Suprapubic skin (tissue), 4 donors: ENCODE results near the gene SFR1. TPM values are rescaled to one million over a fixed set of nuclear protein-coding genes. Genes with fewer than 3 reads are reported as not detected.
"Not testable (repeated sequence)": the region's sequence is repeated elsewhere in the genome, so short reads cannot be mapped to it uniquely, and the experiment has no call there.

Source experiments
- DNase-seq, 2 donors: peaks; one replicate each; pipeline ENCODE4 v3.0.0-alpha.2; 2019; ENCODE audit warnings: low spot score in 2 of 2
- H3K27ac ChIP-seq: fragments of 200-600 bp; sonication (generic); one replicate; pipeline ENCODE4 v1.5.1; 2019
- H3K27me3 ChIP-seq: fragments of 200-600 bp; sonication (generic); one replicate; pipeline ENCODE4 v1.5.1; 2019
- H3K36me3 ChIP-seq: fragments of 200-600 bp; sonication (generic); one replicate; pipeline ENCODE4 v1.5.1; 2019
- H3K4me1 ChIP-seq: fragments of 200-600 bp; sonication (generic); one replicate; pipeline ENCODE4 v1.5.1; 2019
- H3K4me3 ChIP-seq: fragments of 200-600 bp; sonication (generic); one replicate; pipeline ENCODE4 v1.5.1; 2019; ENCODE audit warnings: mild to moderate bottlenecking
- H3K9me3 ChIP-seq: fragments of 200-600 bp; sonication (generic); one replicate; pipeline ENCODE4 v1.5.1; 2019
- EP300 ChIP-seq: sonication (generic); formaldehyde crosslinking; IDR thresholded peaks from one replicate; pipeline ENCODE4 v1.6.1; 2017; ENCODE audit warnings: antibody characterized with exemption
- POLR2A ChIP-seq, 2 donors: fragments of 450-650 bp; IDR thresholded peaks; one replicate each; pipeline ENCODE4 v1.6.1; 2017; ENCODE audit warnings: antibody characterized with exemption in 2 of 2, mild to moderate bottlenecking in 2 of 2, moderate library complexity in 2 of 2
- POLR2AphosphoS5 ChIP-seq, 3 donors: sonication (generic); formaldehyde crosslinking; IDR thresholded peaks; one replicate each; pipeline ENCODE4 v1.6.1; 2017; ENCODE audit warnings: antibody characterized with exemption in 3 of 3
- WGBS: methylation state at CpG from one replicate; pipeline ENCODE4 v1.1.5; 2018; 5-methylcytosine and 5-hydroxymethylcytosine counted together
- total RNA-seq, 4 donors: library from RNA; depleted of rRNA; stranded (reverse); fragments of >200 nt; gene quantifications; one replicate each; pipeline ENCODE4 v1.1.0, GENCODE V29; 2016
- TF ChIP-seq, protein P1 (sequence below), 2 donors: fragments of 200-600 bp in 1 of 2; fragments of 450-650 bp in 1 of 2; sonication (generic) in 1 of 2; IDR thresholded peaks; one replicate each; pipeline ENCODE4 v1.5.1; 2016 to 2019; ENCODE audit warnings: antibody characterized with exemption in 2 of 2, mild to moderate bottlenecking in 1 of 2, moderate library complexity in 1 of 2

SFR1 gene
- total RNA-seq, 4 donors from 2014 or later = 4.6 to 10.8 (median 5.6) TPM

DNA sequence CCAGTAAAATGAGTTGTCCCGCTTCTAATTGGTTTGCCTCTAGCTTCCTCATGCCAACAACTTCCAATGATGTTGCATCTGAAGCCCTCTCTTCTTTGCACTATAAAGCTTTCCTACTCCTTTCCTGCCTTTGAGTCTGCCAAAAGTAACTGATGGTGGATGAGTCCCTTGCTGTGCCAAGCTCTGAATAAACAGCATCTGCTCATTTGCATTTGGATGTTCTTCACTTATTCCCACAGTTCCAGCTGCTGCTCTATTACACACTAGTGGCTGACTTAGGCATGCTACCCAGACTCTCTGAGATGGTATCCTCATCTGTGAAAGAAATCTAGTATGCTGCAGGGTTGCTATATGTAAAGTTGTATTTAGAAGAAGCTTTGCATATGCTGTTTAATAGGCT, 24.9 kb downstream of the SFR1 start:
- Histone ChIP-seq H3K27me3 (no peaks in the 10 kb centered on the region), H3K27ac (no peak overlapping the region), H3K9me3 (no peaks in the 10 kb centered on the region), H3K36me3 (no peaks in the 10 kb centered on the region), H3K4me3 (no peak overlapping the region), H3K4me1 (no peaks in the 10 kb centered on the region)
- no peak for DNase-seq
- WGBS = 86% methylated on average over 1 of the region's 1 CpG
- no peak for TF ChIP-seq POLR2A (IDR thresholded peaks at IDR 0.05)

DNA sequence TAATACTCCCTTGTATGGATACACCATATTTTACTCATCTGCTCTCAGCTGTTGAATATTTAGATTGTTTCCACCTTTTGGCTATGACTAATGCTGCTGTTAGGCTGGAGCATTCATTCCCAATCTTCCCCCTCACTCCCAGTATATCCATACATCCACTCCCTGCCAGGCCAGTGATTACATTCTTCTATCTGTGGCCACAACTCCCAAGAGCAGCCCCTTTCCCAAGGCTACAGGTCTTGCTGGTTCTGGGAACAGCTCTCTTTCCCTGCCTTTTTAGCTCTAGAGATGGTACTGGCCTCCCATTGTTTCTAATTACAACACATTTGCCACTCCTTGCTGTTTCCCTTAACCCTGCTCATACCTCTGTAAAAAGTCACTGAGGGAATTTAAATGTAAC, 28.2 kb downstream of the SFR1 start:
- Histone ChIP-seq H3K36me3 (no peaks in the 10 kb centered on the region), H3K27me3 (no peaks in the 10 kb centered on the region), H3K4me3 (no peak overlapping the region), H3K9me3 (no peaks in the 10 kb centered on the region), H3K4me1 (no peaks in the 10 kb centered on the region), H3K27ac (no peak overlapping the region)
- DNase-seq = no peak
- TF ChIP-seq EP300 (no peak), POLR2A (IDR thresholded peaks at IDR 0.05) (no peak), POLR2AphosphoS5 (IDR thresholded peaks at IDR 0.05) (no peak)
- TF ChIP-seq, protein P1, sequence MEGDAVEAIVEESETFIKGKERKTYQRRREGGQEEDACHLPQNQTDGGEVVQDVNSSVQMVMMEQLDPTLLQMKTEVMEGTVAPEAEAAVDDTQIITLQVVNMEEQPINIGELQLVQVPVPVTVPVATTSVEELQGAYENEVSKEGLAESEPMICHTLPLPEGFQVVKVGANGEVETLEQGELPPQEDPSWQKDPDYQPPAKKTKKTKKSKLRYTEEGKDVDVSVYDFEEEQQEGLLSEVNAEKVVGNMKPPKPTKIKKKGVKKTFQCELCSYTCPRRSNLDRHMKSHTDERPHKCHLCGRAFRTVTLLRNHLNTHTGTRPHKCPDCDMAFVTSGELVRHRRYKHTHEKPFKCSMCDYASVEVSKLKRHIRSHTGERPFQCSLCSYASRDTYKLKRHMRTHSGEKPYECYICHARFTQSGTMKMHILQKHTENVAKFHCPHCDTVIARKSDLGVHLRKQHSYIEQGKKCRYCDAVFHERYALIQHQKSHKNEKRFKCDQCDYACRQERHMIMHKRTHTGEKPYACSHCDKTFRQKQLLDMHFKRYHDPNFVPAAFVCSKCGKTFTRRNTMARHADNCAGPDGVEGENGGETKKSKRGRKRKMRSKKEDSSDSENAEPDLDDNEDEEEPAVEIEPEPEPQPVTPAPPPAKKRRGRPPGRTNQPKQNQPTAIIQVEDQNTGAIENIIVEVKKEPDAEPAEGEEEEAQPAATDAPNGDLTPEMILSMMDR (IDR thresholded peaks at IDR 0.05) = no peak

DNA sequence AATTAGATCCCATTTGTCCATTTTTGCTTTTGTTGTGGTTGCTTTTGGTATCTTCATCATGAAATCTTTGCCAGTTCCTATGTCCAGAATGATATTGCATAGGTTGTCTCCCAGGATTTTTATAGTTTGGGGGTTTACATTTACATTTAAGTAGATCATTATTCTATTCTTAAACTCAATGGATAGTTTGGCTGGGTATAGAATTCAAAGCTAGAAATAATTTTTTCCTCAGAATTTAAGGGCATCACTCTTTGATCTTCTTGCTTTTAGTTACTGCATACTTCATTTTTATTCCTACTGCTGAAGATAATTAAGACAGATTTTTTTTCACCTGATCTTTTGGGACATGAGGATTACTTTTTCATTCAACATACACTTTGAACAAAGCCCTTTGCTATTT, 29.8 kb downstream of the SFR1 start:
- no peaks in the 10 kb centered on the region for H3K4me1 ChIP-seq
- no peaks in the 10 kb centered on the region for H3K36me3 ChIP-seq
- no peak overlapping the region for H3K4me3 ChIP-seq
- TF ChIP-seq, protein P1 (IDR thresholded peaks at IDR 0.05) = no peak
- TF ChIP-seq POLR2AphosphoS5 (IDR thresholded peaks at IDR 0.05) (no peak), EP300 (no peak), POLR2A (IDR thresholded peaks at IDR 0.05) (no peak)
- no peaks in the 10 kb centered on the region for H3K9me3 ChIP-seq
- H3K27ac ChIP-seq = no peak overlapping the region
- DNase-seq = no peak
- no peaks in the 10 kb centered on the region for H3K27me3 ChIP-seq

DNA sequence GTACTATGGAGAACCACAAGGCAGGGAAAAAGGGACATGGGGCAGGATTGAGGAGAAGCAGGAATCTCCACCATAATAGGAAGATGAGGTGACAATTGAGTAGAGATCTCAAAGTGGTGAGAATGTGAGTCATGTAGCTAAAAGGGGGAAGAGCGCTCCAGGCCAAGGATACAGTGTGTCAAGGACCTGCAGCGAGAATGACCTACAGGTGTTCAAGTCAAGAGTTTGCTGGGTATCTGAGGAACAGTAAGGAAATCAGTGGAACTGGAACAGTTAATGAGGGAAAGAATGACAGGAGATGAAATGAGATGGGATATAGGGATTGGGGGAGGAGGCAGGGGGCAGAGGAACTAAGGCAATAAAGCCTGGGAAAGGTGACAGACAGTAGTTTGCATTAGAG, 33.6 kb downstream of the SFR1 start:
- no peaks in the 10 kb centered on the region for H3K27me3 ChIP-seq
- DNase-seq = no peak
- no peaks in the 10 kb centered on the region for H3K36me3 ChIP-seq
- H3K4me3 ChIP-seq = no peak overlapping the region
- WGBS = 100% methylated on average over 2 of the region's 2 CpGs
- no peak overlapping the region for H3K27ac ChIP-seq
- TF ChIP-seq, protein P1 (IDR thresholded peaks at IDR 0.05) = no peak
- TF ChIP-seq POLR2AphosphoS5 (IDR thresholded peaks at IDR 0.05) (no peak), POLR2A (IDR thresholded peaks at IDR 0.05) (no peak), EP300 (no peak)
- no peaks in the 10 kb centered on the region for H3K9me3 ChIP-seq
- H3K4me1 ChIP-seq = no peaks in the 10 kb centered on the region

DNA sequence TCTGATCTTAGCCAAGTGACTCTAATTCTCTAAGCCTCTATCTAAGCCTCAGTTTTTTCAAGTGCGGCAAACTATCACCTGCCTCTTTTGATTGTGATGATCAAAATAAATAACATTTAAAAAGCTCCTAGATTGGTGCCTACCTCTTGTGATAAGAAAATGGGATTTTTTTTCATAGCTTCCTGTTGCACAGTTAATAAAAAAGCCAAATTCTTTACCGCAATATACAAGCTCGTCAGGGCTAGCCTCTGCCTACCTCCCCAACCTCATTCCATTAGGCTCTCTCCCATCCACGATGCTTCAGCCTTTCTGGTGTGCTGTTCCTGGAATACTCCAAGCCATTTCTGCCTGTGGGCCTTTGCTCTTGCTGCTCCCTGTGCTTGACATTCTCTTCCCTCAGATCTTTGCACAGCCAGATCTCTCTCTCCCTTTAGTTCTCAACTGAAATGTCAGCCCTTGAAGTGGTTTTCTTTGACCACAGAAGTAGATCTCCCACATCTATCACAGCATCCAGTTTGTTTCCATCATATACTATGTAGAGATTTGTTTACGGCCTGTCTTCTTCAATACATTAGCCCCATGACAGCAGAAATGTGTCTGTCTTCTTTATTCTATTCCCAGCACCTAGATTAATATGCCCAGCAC, 48.8 kb downstream of the SFR1 start:
- Histone ChIP-seq H3K27ac (no peak overlapping the region), H3K36me3 (no peaks in the 10 kb centered on the region), H3K9me3 (no peaks in the 10 kb centered on the region), H3K27me3 (no peaks in the 10 kb centered on the region), H3K4me1 (no peaks in the 10 kb centered on the region), H3K4me3 (no peak overlapping the region)
- no peak for DNase-seq
- TF ChIP-seq EP300 (no peak), POLR2AphosphoS5 (IDR thresholded peaks at IDR 0.05) (no peak), POLR2A (IDR thresholded peaks at IDR 0.05) (no peak)
- TF ChIP-seq, protein P1 (IDR thresholded peaks at IDR 0.05) = no peak
- 76% methylated on average over 5 of the region's 5 CpGs for WGBS

DNA sequence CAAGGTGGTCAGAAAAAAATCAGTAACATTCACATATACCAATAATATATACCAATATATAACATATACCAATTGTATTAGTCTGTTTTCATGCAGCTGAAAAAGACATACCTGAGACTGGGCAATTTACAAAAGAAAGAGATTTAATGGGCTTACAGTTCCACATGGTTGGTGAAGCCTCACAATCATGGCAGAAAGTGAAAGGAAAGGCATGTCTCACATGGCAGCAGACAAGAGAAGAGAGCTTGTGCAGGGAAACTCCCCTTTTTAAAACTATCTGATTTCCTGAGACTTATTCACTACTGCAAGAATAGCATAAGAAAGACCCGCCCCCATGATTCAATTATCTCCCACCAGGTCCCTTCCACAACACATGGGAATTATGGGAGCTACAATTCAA, 52.2 kb downstream of the SFR1 start:
- not testable (repeated sequence) for H3K9me3 ChIP-seq, H3K27ac ChIP-seq, H3K36me3 ChIP-seq, DNase-seq, H3K4me1 ChIP-seq, H3K27me3 ChIP-seq, H3K4me3 ChIP-seq
- WGBS = 89% methylated on average over 1 of the region's 1 CpG

Other genes starting within 250 kb of the SFR1 start
- 10 to 100 TPM; 13.8 to 24.8 (median 22.9) TPM for gene STN1, start 204.0 kb upstream of the SFR1 start, total RNA-seq
- 10 to 100 TPM; 38.1 to 81.4 (median 56.3) TPM for gene SLK, start 155.0 kb upstream of the SFR1 start, total RNA-seq
- 1,000 to 10,000 TPM in 3 of 4 donors, 100 to 1,000 TPM in 1; 926 to 1,768 (median 1,374) TPM for gene COL17A1, start 36.3 kb upstream of the SFR1 start, total RNA-seq
- gene CFAP43, start 110.2 kb downstream of the SFR1 start, total RNA-seq = 1 to 10 TPM in 2 of 4 donors, under 1 TPM in 2; 0.76 to 1.5 (median 0.99) TPM
- gene GSTO1, start 132.7 kb downstream of the SFR1 start, total RNA-seq = 10 to 100 TPM; 38.2 to 61.4 (median 56.7) TPM
- gene GSTO2, start 147.0 kb downstream of the SFR1 start, total RNA-seq = 10 to 100 TPM; 19.0 to 35.5 (median 25.4) TPM
- 100 to 1,000 TPM in 3 of 4 donors, 10 to 100 TPM in 1; 98.5 to 217 (median 191) TPM for gene ITPRIP, start 216.3 kb downstream of the SFR1 start, total RNA-seq
- gene CFAP58, start 231.7 kb downstream of the SFR1 start, total RNA-seq = 1 to 10 TPM in 1 of 4 donors, under 1 TPM in 3; 0.13 to 1.0 (median 0.39) TPM